T-cell (primary cell): ENCODE results near the gene VPS8. TPM values are rescaled to one million over a fixed set of nuclear protein-coding genes. Genes with fewer than 3 reads are reported as not detected.

Experiments used
- ATAC-seq, 4 experiments: fragments of 200-7000 bp in 3 of 4; fragments of 150-1000 bp in 1 of 4; cut with Tn5 transposase; replicated peaks in 1 of 4; 1 replicate in 3 of 4; 2 replicates in 1 of 4; pipeline ENCODE4 v1.10.0; 2021; ENCODE audit warnings: moderate library complexity in 3 of 4, mild to moderate bottlenecking in 2 of 4, moderate number of reproducible peaks in 1 of 4
- CTCF ChIA-PET, 2 donors: fragments of 300-600 bp; sonication (Branson Sonifier 250); formaldehyde crosslinking; loops; one replicate each; lab custom pipeline; 2022; ENCODE audit warnings: antibody characterized with exemption in 2 of 2; lab: Charles Lee
- POLR2A ChIA-PET, 2 donors: fragments of 300-600 bp; sonication (Branson Sonifier 250); formaldehyde crosslinking; loops; one replicate each; lab custom pipeline; 2022; ENCODE audit warnings: antibody characterized with exemption in 2 of 2; lab: Charles Lee
- DNase-seq, 35 experiments: peaks; one replicate each; pipeline versions ENCODE4 v3.0.0 to v3.0.0-alpha.2; 2013 to 2023
- H3K27ac ChIP-seq: one replicate; pipeline ENCODE4 v1.5.1; 2013; ENCODE audit warnings: low read length
- H3K27me3 ChIP-seq, 2 experiments: replicated peaks in 1 of 2; 1 replicate in 1 of 2; 2 replicates in 1 of 2; pipeline versions ENCODE4 v1.6.1 to v1.7.0; 2013; ENCODE audit warnings: low read length in 1 of 2, mixed read lengths in 1 of 2; ENCODE audit not compliant: control insufficient read depth in 2 of 2, insufficient read depth in 2 of 2; ENCODE audit errors: extremely low read depth in 1 of 2
- H3K36me3 ChIP-seq, 2 donors: 1 replicate in 1 of 2; 2 replicates in 1 of 2; pipeline versions ENCODE4 v1.6.1 to v1.7.0; 2013; ENCODE audit warnings: low read length in 1 of 2; ENCODE audit not compliant: control insufficient read depth in 2 of 2, insufficient read depth in 1 of 2; ENCODE audit errors: extremely low read depth in 1 of 2
- H3K4me1 ChIP-seq, 2 experiments: 1 replicate in 1 of 2; 2 replicates in 1 of 2; pipeline versions ENCODE4 v1.6.1 to v1.7.0; 2013; ENCODE audit warnings: low read length in 2 of 2, mixed read lengths in 1 of 2; ENCODE audit not compliant: insufficient read depth in 2 of 2, control insufficient read depth in 1 of 2; ENCODE audit errors: extremely low read depth in 1 of 2
- H3K4me3 ChIP-seq, 2 donors: 1 replicate in 1 of 2; 2 replicates in 1 of 2; pipeline versions ENCODE4 v1.5.1 to v1.7.0; 2013; ENCODE audit warnings: mild to moderate bottlenecking in 2 of 2, low read length in 1 of 2, moderate library complexity in 1 of 2; ENCODE audit not compliant: control insufficient read depth in 1 of 2; ENCODE audit errors: extremely low read depth in 1 of 2
- H3K9me3 ChIP-seq: 2 replicates; pipeline ENCODE4 v1.7.0; 2013
- H3K27ac Mint-ChIP-seq, 2 donors: one replicate each; pipeline ENCODE4 v1.8.0; 2020 to 2021; ENCODE audit warnings: mild to moderate bottlenecking in 2 of 2, mixed read lengths in 2 of 2
- H3K27me3 Mint-ChIP-seq, 2 donors: one replicate each; pipeline ENCODE4 v1.8.0; 2021 to 2022; ENCODE audit warnings: mixed read lengths in 2 of 2
- H3K36me3 Mint-ChIP-seq: one replicate; pipeline ENCODE4 v1.8.0; 2021; ENCODE audit warnings: mixed read lengths
- H3K4me1 Mint-ChIP-seq, 3 donors: one replicate each; pipeline ENCODE4 v1.8.0; 2020 to 2022; ENCODE audit warnings: mixed read lengths in 3 of 3, mild to moderate bottlenecking in 1 of 3
- H3K4me3 Mint-ChIP-seq, 3 donors: one replicate each; pipeline ENCODE4 v1.8.0; 2020 to 2022; ENCODE audit warnings: mild to moderate bottlenecking in 3 of 3, mixed read lengths in 3 of 3, moderate library complexity in 3 of 3
- H3K9me3 Mint-ChIP-seq, 3 donors: one replicate each; pipeline ENCODE4 v1.8.0; 2020 to 2022; ENCODE audit warnings: mixed read lengths in 3 of 3
- WGBS: methylation state at CpG from one replicate; pipeline ENCODE4 v1.1.5; 2013; ENCODE audit warnings: missing lambda C conversion rate; ENCODE audit not compliant: insufficient coverage; 5-methylcytosine and 5-hydroxymethylcytosine counted together
- total RNA-seq, 35 experiments: library from RNA in 6 of 35; stranded (reverse) in 6 of 35; fragments of 120-200 nt in 1 of 35; gene quantifications; one replicate each; pipeline versions ENCODE4 v1.2.1 to v1.2.4 and lab custom pipeline; 2013 to 2026

The VPS8 gene
- total RNA-seq, 5 donors from 2014 or later (not counting 1 experiment from before 2014, with no cell fraction given), result 59.2 to 95.6 (median 71.0) TPM

GRCh38 chr3:184800349-184800930 lies 11.5 kb upstream of the VPS8 start:
- no peaks in the 10 kb centered on the region for H3K9me3 ChIP-seq
- H3K27me3 ChIP-seq, result peaks cover 0 to 15% of the 10 kb centered on the region in 2 experiments
- H3K9me3 Mint-ChIP-seq, result no peaks in the 10 kb centered on the region
- no peak for DNase-seq
- CTCF ChIA-PET, result interaction anchor here in 1 of 2 donors (0.6 to 1.6 kb wide), 2 partner anchors 14 to 376 kb away, joined by 4 to 5 read pairs; no protein-coding TSS in a partner anchor
- H3K27ac ChIP-seq, result no peak overlapping the region
- ATAC-seq, result no peak
- WGBS, result 100% methylated on average over 1 of the region's 6 CpGs
- no peak overlapping the region for H3K4me3 Mint-ChIP-seq
- H3K4me1 ChIP-seq, result no peaks in the 10 kb centered on the region
- no peak overlapping the region for H3K4me3 ChIP-seq
- H3K36me3 ChIP-seq, result no peaks in the 10 kb centered on the region
- H3K27ac Mint-ChIP-seq, result no peak overlapping the region
- POLR2A ChIA-PET, result no interaction called here
- peaks cover 0 to 7% (median 0%) of the 10 kb centered on the region in 3 donors for H3K4me1 Mint-ChIP-seq
- no peaks in the 10 kb centered on the region for H3K36me3 Mint-ChIP-seq
- H3K27me3 Mint-ChIP-seq, result peaks cover 19 to 31% of the 10 kb centered on the region in 2 donors

GRCh38 chr3:184801241-184801785 lies 10.7 kb upstream of the VPS8 start:
- Histone ChIP-seq H3K4me3 (no peak overlapping the region), H3K27ac (no peak overlapping the region), H3K36me3 (no peaks in the 10 kb centered on the region), H3K9me3 (no peaks in the 10 kb centered on the region), H3K4me1 (no peaks in the 10 kb centered on the region), H3K27me3 (peaks cover 0 to 12% of the 10 kb centered on the region in 2 experiments)
- no peak overlapping the region for H3K27ac Mint-ChIP-seq
- H3K4me3 Mint-ChIP-seq, result no peak overlapping the region
- ChIA-PET POLR2A (no interaction called here), CTCF (interaction anchor here (0.8 to 1.6 kb wide), 3 partner anchors 11 to 240 kb away, joined by 4 read pairs; partner anchors contain the start of gene EPHB3 (in 1 of the 2))
- no peaks in the 10 kb centered on the region for H3K36me3 Mint-ChIP-seq
- 54% methylated on average over 3 of the region's 4 CpGs for WGBS
- DNase-seq (no peak), ATAC-seq (no peak)
- no peaks in the 10 kb centered on the region for H3K9me3 Mint-ChIP-seq
- H3K27me3 Mint-ChIP-seq, result peaks cover 19 to 28% of the 10 kb centered on the region in 2 donors
- peaks cover 0 to 5% (median 0%) of the 10 kb centered on the region in 3 donors for H3K4me1 Mint-ChIP-seq

- H3K4me1 ChIP-seq, result no peaks in the 10 kb centered on the region
- no peak overlapping the region for H3K4me3 ChIP-seq
- no peak for DNase-seq
- H3K36me3 ChIP-seq, result no peaks in the 10 kb centered on the region
- WGBS, result no CpG with 5 or more reads among the region's 4 CpGs
- H3K9me3 ChIP-seq, result no peaks in the 10 kb centered on the region
- ATAC-seq, result no peak
- Mint-ChIP-seq H3K4me1 (no peaks in the 10 kb centered on the region), H3K36me3 (no peaks in the 10 kb centered on the region), H3K27me3 (peaks cover 19 to 27% of the 10 kb centered on the region in 2 donors), H3K4me3 (no peak overlapping the region), H3K27ac (no peak overlapping the region), H3K9me3 (no peaks in the 10 kb centered on the region)
- no peak overlapping the region for H3K27ac ChIP-seq
- ChIA-PET POLR2A (interaction anchor here (0.6 to 0.7 kb wide), 3 partner anchors 12 to 1248 kb away, joined by 3 to 5 read pairs (median 4); no protein-coding TSS in a partner anchor), CTCF (interaction anchor here in 1 of 2 donors (0.8 to 1.4 kb wide), 2 partner anchors 10 to 241 kb away, joined by 4 read pairs; partner anchors contain the start of gene EPHB3)
- peaks cover 0 to 6% of the 10 kb centered on the region in 2 experiments for H3K27me3 ChIP-seq
These were observed 9.8 kb upstream of the VPS8 start for GRCh38 chr3:184802150-184802549.

GRCh38 chr3:184804801-184805200 lies 7.2 kb upstream of the VPS8 start:
- Mint-ChIP-seq H3K27me3 (peaks cover 16 to 18% of the 10 kb centered on the region in 2 donors), H3K36me3 (no peaks in the 10 kb centered on the region), H3K27ac (no peak overlapping the region), H3K9me3 (no peaks in the 10 kb centered on the region), H3K4me1 (no peaks in the 10 kb centered on the region), H3K4me3 (no peak overlapping the region)
- ATAC-seq (no peak), DNase-seq (no peak)
- H3K9me3 ChIP-seq, result no peaks in the 10 kb centered on the region
- ChIA-PET POLR2A (no interaction called here), CTCF (interaction anchor here in 1 of 2 donors (1.9 to 2.0 kb wide), 2 partner anchors 9 to 244 kb away, joined by 5 to 11 read pairs; partner anchors contain the start of gene EPHB3)
- H3K27ac ChIP-seq, result no peak overlapping the region
- H3K4me3 ChIP-seq, result no peak overlapping the region
- WGBS, result 100% methylated on average over 1 of the region's 1 CpG
- no peaks in the 10 kb centered on the region for H3K36me3 ChIP-seq
- H3K4me1 ChIP-seq, result no peaks in the 10 kb centered on the region
- H3K27me3 ChIP-seq, result no peaks in the 10 kb centered on the region

- Histone ChIP-seq H3K4me1 (peaks cover 0 to under 1% of the 10 kb centered on the region in 2 experiments), H3K27me3 (no peaks in the 10 kb centered on the region), H3K27ac (no peak overlapping the region), H3K9me3 (no peaks in the 10 kb centered on the region), H3K4me3 (no peak overlapping the region), H3K36me3 (no peaks in the 10 kb centered on the region)
- peaks cover 10 to 11% of the 10 kb centered on the region in 2 donors for H3K27me3 Mint-ChIP-seq
- H3K4me1 Mint-ChIP-seq, result no peaks in the 10 kb centered on the region
- H3K36me3 Mint-ChIP-seq, result no peaks in the 10 kb centered on the region
- ChIA-PET POLR2A (no interaction called here), CTCF (interaction anchor here in 1 of 2 donors (2.0 kb wide), 1 partner anchor 8 kb away, joined by 5 read pairs; no protein-coding TSS in a partner anchor)
- H3K4me3 Mint-ChIP-seq, result no peak overlapping the region
- no peak for ATAC-seq
- WGBS, result 92% methylated on average over 2 of the region's 3 CpGs
- no peaks in the 10 kb centered on the region for H3K9me3 Mint-ChIP-seq
- DNase-seq, result no peak
- no peak overlapping the region for H3K27ac Mint-ChIP-seq
These were observed 6.5 kb upstream of the VPS8 start for GRCh38 chr3:184805351-184806038.

GRCh38 chr3:184806567-184807271 lies 5.2 kb upstream of the VPS8 start:
- H3K27me3 ChIP-seq, result no peaks in the 10 kb centered on the region
- DNase-seq (no peak), ATAC-seq (no peak)
- no peaks in the 10 kb centered on the region for H3K36me3 ChIP-seq
- Mint-ChIP-seq H3K4me3 (no peak overlapping the region), H3K36me3 (no peaks in the 10 kb centered on the region), H3K27ac (no peak overlapping the region), H3K4me1 (peaks cover 6 to 10% (median 7%) of the 10 kb centered on the region in 3 donors), H3K27me3 (peaks cover 0 to under 1% of the 10 kb centered on the region in 2 donors), H3K9me3 (no peaks in the 10 kb centered on the region)
- no peak overlapping the region for H3K27ac ChIP-seq
- CTCF ChIA-PET, result interaction anchor here in 1 of 2 donors (1.6 kb wide), 1 partner anchor 246 kb away, joined by 5 read pairs; the partner anchor contains the start of gene EPHB3
- no peaks in the 10 kb centered on the region for H3K9me3 ChIP-seq
- H3K4me3 ChIP-seq, result no peak overlapping the region
- peaks cover 8 to 10% of the 10 kb centered on the region in 2 experiments for H3K4me1 ChIP-seq
- WGBS, result 93% methylated on average over 3 of the region's 5 CpGs
- POLR2A ChIA-PET, result no interaction called here
